CD1c-positive myeloid dendritic cell (primary cell): Measurements from ENCODE around the gene GRIK2.
A peak's percentile ranks its signal among the peaks of the same experiment; 100 is the strongest.

Experiments
- DNase-seq: peaks from one replicate; pipeline ENCODE4 v3.0.0-alpha.2; 2016; ENCODE audit errors: extremely low spot score

The GRIK2 gene

GRCh38 chr6:101537753-101538316 lies 144.3 kb downstream of the GRIK2 start:
- peak; percentile 15 for DNase-seq

- no peak for DNase-seq
Observed at GRCh38 chr6:101539510-101540245, 146.2 kb downstream of the GRIK2 start.

DNA sequence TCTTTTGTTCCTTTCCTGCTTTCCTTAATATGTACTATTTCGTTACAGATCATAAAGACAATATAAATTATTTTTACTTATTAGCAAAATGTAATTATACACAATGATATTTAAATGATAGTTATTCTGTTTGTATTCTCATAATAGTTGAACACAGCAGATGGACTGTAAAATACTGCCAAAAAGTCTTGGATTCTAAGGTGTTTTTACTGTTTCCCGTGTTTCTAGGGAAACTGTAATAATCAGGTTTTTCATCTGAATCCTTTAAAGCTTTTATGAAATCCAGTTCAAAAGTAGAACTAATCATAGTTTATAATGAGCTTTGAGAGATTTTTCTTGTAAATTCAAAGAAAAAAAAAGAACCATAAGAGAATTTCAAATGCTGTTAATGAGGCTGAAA lies 148.4 kb downstream of the GRIK2 start:
- DNase-seq, result no peak

GRCh38 chr6:101543796-101544195 lies 150.3 kb downstream of the GRIK2 start:
- no peak for DNase-seq

DNA sequence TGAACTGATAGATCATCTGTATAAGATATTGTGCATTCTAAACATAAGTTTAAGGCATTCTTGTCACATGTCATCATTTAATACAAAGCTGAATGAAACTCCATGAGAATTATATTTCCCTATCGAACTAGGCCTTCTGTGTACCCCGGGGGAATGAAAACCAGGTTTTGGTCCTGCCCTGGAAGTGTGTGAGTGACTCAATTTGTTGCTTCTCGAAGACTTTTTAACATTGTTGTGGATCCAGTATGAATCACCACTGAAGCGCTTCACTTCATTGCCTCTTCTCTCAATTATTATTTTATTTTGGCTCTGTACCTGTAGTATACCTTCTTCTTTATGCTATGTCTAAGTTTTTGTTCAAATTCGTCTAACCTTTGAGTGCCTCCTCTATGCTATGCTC lies 150.8 kb downstream of the GRIK2 start:
- no peak for DNase-seq

- no peak for DNase-seq
Observed at GRCh38 chr6:101545191-101545590, 151.7 kb downstream of the GRIK2 start.

GRCh38 chr6:101550451-101550850 lies 156.9 kb downstream of the GRIK2 start:
- DNase-seq, result no peak

- DNase-seq, result no peak
Observed at GRCh38 chr6:101554231-101554630, 160.7 kb downstream of the GRIK2 start.

GRCh38 chr6:101558712-101559111 lies 165.2 kb downstream of the GRIK2 start:
- no peak for DNase-seq

GRCh38 chr6:101572627-101573026 lies 179.1 kb downstream of the GRIK2 start:
- no peak for DNase-seq

DNA sequence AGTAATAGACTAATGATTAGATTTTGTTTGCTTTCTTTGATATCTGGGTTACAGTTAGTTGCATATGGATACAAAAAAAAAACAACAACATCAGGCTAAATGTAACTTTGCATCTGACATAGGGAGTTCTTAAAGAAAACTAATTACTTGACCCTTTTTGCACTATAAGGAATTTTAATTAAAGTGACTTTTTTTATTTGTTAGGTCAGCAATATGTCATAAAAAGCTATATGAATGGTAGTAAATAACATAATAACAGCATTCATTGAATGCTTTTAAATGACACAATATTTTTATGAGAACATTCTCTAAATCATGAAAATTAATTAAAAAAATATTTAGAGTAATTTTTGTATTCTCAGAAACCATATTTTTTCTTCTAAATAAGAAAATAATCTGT lies 183.6 kb downstream of the GRIK2 start:
- DNase-seq, result no peak

DNA sequence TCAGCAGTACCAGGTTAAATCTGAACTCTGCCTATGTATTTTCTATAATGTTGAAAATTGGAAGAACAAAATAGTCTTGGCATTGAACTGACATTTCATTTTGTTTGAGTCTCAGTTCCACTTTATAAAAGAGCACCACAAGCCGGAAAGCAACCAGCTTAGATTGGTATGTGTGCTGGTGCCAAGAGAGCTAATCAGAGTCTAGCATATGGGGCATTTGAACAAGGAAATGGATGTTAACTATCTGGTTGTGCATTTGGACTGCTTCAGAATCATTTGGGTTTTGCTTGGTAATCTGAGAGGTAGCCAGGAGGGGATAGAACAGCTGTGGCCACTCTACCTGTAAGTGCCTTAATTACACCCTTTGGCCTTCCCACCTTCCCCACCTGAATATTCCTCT lies 184.8 kb downstream of the GRIK2 start:
- DNase-seq, result no peak

DNA sequence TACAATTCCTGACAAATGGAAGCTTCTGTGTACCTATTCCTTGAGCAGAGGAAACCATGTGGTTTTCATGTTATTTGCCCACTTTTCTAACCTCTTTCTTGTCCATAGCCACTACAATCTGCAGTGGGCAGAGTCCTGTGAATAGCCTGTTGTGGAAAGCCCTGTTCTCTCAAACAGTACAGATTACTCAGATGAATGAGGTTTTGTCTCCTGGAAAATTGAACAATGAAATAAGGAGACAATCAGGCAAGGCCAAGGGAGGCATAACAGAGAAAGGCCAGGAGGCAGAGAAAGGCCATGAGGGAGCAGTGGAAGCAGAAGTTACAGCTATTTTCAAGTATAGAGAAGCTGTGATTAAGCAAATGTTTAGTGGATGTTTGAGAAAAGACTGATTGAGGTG lies 189.3 kb downstream of the GRIK2 start:
- DNase-seq, result no peak

DNA sequence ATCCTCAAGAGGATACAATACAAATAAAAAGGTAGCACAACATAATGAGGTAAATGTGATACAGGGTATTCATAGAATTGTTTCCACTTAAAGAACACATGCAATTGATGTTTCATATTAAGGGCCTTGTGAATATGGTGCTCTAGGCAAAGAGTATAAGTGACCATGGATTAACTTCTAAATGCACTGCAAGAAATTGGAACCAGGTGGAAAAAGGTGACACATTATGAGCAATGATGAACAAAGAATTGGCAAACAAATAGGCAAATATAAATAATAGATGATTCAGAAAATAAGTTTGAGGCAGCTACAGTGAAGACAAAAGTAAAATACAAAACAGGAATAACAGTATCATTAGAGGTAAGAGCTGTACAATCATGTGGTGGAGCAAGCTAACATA lies 192.0 kb downstream of the GRIK2 start:
- no peak for DNase-seq

DNA sequence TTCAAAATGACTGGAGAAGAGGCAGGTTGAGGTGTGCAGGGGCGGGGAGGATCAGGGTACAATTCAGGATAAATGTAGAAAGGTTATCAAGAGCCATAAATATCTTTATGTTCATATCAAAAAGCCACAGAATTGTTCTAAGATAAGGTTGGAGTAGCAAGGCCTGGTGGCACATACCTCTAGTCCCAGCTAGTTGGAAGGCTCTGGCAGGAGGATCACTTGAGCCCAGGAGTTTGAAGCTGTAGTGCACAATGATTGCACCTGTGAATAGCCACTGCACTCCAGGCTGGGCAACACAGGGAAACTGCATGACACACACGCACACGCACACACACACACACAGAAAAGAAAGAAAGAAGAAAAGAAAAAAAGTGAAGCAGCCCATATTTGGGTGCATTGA lies 194.8 kb downstream of the GRIK2 start:
- no peak for DNase-seq

- no peak for DNase-seq
Observed at GRCh38 chr6:101595276-101595675, 201.8 kb downstream of the GRIK2 start.

DNA sequence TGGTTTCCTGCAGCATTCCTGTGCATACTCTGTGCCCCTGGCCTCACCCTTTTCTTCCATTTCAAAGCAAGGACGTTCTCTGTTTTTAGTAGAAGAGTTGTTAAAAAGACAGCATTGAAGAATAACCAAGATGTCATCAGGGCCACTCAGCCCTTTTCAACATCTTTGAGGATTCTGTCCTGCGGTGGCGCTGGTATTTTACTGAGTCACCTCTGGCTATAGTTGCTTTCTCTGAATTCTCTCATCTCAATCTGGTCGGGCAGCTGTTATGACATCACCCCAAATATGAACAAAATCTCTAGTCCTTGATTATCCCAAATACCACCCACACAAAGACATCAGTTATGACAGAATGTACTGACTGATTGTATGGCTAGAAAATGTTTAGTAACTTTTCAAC lies 204.2 kb downstream of the GRIK2 start:
- no peak for DNase-seq

GRCh38 chr6:101605426-101605825 lies 211.9 kb downstream of the GRIK2 start:
- no peak for DNase-seq

GRCh38 chr6:101605874-101606273 lies 212.4 kb downstream of the GRIK2 start:
- DNase-seq, result no peak

DNA sequence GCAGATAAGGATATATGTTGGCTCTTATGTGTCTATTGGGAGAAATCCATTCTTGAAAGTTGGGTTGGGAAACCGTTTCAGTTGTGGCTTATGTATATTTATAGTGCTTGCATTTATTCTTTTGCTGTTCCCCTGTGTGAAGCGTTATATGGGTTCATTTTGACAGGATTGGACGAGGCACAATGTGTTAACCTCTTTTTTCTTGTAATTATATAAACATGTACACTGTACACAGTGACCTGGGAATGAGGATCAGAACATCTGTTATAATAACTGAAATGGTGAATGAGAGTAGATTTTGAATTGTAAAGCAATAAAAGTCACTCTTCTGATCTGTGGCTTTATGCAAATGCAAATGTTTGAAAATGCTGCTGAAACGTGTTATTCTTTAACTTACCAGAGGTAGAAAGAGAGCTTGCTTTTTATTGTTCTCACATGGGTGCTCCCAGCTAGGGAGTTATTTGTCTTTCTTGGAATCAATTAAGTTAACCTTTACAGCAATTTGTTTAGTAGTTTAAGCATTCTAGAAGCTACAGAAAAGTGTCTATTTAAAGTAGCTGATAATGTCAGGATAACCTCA lies 213.7 kb downstream of the GRIK2 start:
- no peak for DNase-seq

DNA sequence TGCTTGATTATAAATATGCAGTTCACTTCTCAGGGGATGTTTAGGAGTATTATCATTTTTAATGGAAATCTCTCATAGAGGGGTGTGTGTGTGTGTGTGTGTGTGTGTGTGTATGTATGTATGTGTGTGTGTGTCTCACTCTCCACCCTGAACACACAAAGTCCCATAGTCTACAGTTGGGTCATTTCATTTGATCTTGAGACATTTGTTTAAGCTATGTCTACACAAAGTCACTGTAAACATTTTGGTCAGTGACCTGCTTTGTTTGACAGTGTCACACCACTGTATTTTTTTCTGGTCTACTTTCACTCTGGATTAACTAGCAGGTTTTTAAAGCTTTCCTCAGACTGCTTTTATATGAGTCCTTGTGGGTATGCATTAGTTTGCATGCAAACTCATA lies 215.2 kb downstream of the GRIK2 start:
- DNase-seq, result no peak

- no peak for DNase-seq
Observed at GRCh38 chr6:101613556-101613955, 220.0 kb downstream of the GRIK2 start.

DNA sequence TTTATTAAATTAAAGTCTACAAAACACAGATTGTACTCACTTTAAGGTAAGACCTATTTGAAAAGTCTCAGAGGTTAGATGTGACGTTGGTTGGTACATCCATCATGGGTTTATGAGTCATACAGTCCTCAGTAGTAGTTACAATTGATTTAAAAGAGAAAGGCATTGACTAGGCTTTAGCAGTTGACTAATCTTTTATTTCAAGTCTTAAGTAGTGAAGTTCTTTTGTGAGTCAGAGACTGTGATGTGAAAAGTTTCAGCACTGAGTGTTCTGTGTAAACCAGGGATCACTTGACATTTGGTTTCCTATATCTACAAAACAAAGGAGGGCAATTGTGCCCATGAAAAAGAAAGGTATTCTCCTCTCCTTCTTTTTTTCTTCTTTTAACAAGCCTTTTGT lies 221.3 kb downstream of the GRIK2 start:
- no peak for DNase-seq

GRCh38 chr6:101626269-101626668 lies 232.8 kb downstream of the GRIK2 start:
- no peak for DNase-seq
